Thoracic aorta (tissue), 2 donors: ENCODE results near the gene CYSRT1. TPM values are rescaled to one million over a fixed set of nuclear protein-coding genes. Genes with fewer than 3 reads are reported as not detected.

ENCODE experiments used
- ATAC-seq: fragments of 150-250 bp; one replicate; pipeline ENCODE4 v1.8.0; 2017; ENCODE audit warnings: low read depth; ENCODE audit not compliant: insufficient number of reproducible peaks, low FRiP score
- DNase-seq: peaks from one replicate; pipeline ENCODE4 v3.0.0-alpha.2; 2020; ENCODE audit warnings: low spot score
- H3K27ac ChIP-seq, 2 donors: fragments of 200-600 bp; sonication (generic); 1 replicate in 1 of 2; 2 replicates in 1 of 2; pipeline ENCODE4 v1.5.1; 2016; ENCODE audit warnings: mild to moderate bottlenecking in 2 of 2, moderate library complexity in 2 of 2
- H3K27me3 ChIP-seq: fragments of 200-600 bp; sonication (generic); replicated peaks from 2 replicates; pipeline ENCODE4 v1.6.0; 2016; ENCODE audit warnings: mild to moderate bottlenecking; ENCODE audit not compliant: insufficient read depth
- H3K36me3 ChIP-seq: fragments of 200-600 bp; sonication (generic); one replicate; pipeline ENCODE4 v1.5.1; 2016
- H3K4me1 ChIP-seq, 2 donors: fragments of 200-600 bp; sonication (generic); 1 replicate in 1 of 2; 2 replicates in 1 of 2; pipeline versions ENCODE4 v1.5.1 to v1.6.0; 2016; ENCODE audit warnings: low read depth in 2 of 2, mild to moderate bottlenecking in 1 of 2; ENCODE audit not compliant: control insufficient read depth in 1 of 2
- H3K4me3 ChIP-seq: fragments of 200-600 bp; sonication (generic); 2 replicates; pipeline ENCODE4 v1.5.1; 2016; ENCODE audit warnings: mild to moderate bottlenecking
- H3K9me3 ChIP-seq: fragments of 200-600 bp; sonication (generic); 2 replicates; pipeline ENCODE4 v1.5.1; 2016
- total RNA-seq, 2 donors: library from RNA; depleted of rRNA; stranded (reverse); fragments of >200 nt; gene quantifications; one replicate each; pipeline versions ENCODE4 v1.1.0 to v1.2.3, GENCODE V29; 2016
- TF ChIP-seq, protein P1 (sequence below): fragments of 200-600 bp; sonication (generic); IDR thresholded peaks from one replicate; pipeline ENCODE4 v1.5.1; 2019; ENCODE audit warnings: antibody characterized with exemption

The CYSRT1 gene
- total RNA-seq, 2 donors from 2014 or later, result not detected

DNA sequence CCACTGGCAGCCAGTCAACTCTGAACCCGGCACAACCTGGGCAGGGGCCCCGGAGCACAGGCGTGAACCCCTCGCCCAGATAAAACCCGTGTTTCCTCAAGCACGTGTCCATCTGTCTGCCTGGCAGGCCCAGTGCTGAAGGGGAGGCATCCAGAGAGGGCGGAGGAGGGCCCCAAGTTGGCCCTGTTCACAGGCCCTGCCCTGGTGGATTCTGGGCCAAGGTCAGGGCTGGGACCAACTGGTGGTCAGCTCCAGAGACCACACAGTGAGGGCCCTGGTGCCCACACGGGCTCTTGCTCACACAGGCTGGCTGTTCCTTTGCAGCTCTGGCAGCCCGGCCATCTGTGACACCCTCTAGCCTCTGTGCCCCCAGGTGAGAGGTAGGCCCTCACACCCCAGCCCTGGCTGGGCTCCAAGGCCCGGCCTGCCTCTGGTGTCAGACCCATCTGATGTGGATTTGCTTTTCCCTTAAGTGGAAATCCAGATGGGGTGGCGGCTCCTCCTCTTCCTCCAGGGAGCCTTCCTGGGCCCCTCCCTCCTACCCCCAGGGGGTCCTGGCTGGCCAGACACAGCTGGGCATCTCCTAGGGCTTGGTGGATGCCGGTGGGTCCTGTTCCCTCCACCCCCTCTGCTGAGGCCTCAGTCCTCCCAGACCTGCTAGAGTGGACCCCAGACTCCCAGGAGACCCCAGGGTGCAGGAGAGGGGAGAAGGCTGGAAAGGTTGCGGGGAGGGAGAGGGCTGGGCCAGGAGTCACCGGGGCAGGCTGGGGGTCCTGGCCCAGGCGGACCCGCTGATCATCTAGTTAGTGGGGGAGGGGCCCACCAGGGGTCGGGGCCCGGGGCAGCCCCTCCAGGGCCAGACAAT is 25.6 kb downstream of the CYSRT1 start:
- Histone ChIP-seq H3K4me3 (no peak overlapping the region), H3K9me3 (no peaks in the 10 kb centered on the region), H3K4me1 (peaks cover 5 to 11% of the 10 kb centered on the region in 2 donors), H3K27ac (no peak overlapping the region), H3K27me3 (no peaks in the 10 kb centered on the region), H3K36me3 (no peaks in the 10 kb centered on the region)
- ATAC-seq (no peak), DNase-seq (no peak)
- TF ChIP-seq, protein P1, sequence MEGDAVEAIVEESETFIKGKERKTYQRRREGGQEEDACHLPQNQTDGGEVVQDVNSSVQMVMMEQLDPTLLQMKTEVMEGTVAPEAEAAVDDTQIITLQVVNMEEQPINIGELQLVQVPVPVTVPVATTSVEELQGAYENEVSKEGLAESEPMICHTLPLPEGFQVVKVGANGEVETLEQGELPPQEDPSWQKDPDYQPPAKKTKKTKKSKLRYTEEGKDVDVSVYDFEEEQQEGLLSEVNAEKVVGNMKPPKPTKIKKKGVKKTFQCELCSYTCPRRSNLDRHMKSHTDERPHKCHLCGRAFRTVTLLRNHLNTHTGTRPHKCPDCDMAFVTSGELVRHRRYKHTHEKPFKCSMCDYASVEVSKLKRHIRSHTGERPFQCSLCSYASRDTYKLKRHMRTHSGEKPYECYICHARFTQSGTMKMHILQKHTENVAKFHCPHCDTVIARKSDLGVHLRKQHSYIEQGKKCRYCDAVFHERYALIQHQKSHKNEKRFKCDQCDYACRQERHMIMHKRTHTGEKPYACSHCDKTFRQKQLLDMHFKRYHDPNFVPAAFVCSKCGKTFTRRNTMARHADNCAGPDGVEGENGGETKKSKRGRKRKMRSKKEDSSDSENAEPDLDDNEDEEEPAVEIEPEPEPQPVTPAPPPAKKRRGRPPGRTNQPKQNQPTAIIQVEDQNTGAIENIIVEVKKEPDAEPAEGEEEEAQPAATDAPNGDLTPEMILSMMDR, result no peak

DNA sequence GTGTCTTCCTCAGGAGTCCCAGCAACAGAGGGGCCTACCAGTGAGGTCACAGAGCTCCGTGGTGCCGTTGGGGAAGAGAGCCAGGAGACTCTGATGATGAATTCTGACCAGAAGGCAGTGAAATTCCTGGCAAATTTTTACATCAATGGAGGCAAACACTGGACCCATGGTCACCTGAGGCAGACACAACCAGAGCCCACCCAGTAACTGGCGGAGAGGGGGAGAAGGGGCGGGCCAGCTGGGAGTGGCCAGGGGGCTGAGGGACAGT is 26.2 kb downstream of the CYSRT1 start, which contains the start of gene STPG3:
TSS of gene STPG3 (plus strand) at position 93 of the 268 bp plus-strand sequence. CDS start at position 94, 1 bp downstream.
- no peaks in the 10 kb centered on the region for H3K27me3 ChIP-seq
- DNase-seq (no peak), ATAC-seq (no peak)
- H3K4me1 ChIP-seq, result peaks cover 9 to 16% of the 10 kb centered on the region in 2 donors
- no peaks in the 10 kb centered on the region for H3K9me3 ChIP-seq
- H3K36me3 ChIP-seq, result no peaks in the 10 kb centered on the region
- TF ChIP-seq, protein P1, result no peak
- no peak within 1 kb of the TSS for H3K4me3 ChIP-seq
- no peak within 1 kb of the TSS for H3K27ac ChIP-seq

DNA sequence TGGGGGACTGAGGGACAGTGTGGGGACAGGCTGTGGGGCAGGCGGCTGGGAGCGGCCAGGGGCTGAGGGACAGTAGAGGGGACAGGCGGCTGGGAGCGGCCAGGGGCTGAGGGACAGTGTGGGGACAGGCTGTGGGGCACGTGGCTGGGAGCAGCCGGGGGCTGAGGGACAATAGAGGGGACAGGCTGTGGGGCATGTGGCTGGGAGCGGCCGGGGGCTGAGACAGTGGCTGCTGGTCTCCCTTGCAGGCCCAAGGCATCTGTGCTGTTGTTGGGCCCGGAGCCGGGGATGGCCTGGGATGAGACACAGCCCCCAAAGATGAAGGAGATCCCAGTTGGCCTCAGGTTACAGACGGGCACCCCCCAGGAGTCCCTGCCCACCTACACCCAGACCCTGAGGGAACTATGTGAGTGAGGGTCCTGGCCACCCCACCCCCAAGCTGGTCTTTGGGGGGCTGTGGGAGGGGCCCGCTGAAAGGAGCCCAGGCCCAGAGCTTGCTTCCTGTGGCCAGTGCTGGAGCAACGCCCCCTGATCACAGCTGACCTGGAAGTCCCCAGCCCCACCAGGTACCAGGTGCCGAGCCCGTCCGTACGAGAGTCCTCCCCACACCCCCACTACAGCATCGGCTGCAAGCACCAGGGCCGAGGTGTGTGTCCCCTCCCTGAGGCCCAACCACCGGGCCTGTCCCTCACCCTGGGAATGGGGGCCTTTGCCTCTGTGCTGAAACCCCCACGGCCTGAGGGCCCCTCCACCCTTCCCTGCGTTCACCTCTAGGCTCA is 26.7 kb downstream of the CYSRT1 start:
- TF ChIP-seq, protein P1, result no peak
- Histone ChIP-seq H3K4me1 (peaks cover 14 to 22% of the 10 kb centered on the region in 2 donors), H3K9me3 (no peaks in the 10 kb centered on the region), H3K4me3 (no peak overlapping the region), H3K27me3 (no peaks in the 10 kb centered on the region), H3K27ac (no peak overlapping the region), H3K36me3 (no peaks in the 10 kb centered on the region)
- ATAC-seq (no peak), DNase-seq (no peak)

DNA sequence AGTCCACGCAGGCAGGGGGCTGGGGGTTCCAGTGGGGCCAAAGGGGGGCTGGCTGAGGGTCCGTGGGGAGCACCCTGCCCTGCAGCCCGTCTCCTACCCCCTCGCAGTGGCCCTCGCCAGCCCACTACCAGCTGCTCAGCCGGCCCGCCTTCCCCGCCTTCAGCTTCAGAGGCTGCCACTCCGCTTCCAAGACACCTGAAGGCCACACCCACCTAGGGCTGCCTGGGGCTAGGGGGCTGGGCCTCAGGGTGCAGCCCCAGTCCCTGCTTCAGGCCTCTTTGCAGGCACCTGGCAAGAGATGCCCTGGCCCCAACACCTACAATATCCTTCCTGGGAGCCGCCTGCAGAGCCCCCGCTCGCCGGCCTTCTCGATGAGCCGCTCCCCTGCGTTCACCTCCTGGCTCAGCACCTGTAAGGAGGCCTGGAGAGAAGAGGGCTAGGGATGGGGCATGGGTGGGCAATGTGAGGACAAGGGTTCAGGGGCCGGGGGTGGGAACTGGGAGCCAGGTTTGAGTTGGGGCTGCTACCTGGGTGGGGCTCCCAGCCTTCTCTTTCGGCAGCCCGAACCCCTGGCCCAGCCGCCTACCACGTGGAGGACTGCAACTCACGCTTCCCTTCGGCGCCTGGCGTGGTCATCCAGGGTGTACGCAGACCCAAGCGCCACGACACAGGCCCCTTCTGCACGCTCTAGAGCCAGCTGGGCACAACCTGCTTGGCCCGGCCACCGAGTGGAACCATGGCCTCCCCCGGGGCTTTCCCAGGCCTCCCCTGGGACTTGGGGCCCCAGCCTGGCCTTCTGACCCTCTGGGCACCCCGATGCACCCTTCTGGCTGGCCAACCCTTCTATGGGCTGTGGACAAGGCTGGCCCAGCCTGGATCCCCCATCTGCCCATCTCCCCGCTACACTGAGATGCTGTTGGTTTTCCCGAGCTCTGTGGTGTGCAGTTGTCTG is 27.9 kb downstream of the CYSRT1 start:
- ATAC-seq (no peak), DNase-seq (no peak)
- Histone ChIP-seq H3K27ac (no peak overlapping the region), H3K4me3 (no peak overlapping the region), H3K27me3 (no peaks in the 10 kb centered on the region), H3K4me1 (peaks cover 14 to 26% of the 10 kb centered on the region in 2 donors), H3K36me3 (no peaks in the 10 kb centered on the region), H3K9me3 (no peaks in the 10 kb centered on the region)
- TF ChIP-seq, protein P1, result no peak
